NCI-H2227 (cell line): ENCODE data around the gene B3GNT7.
"Not testable (repeated sequence)": the region's sequence is repeated elsewhere in the genome, so short reads cannot be mapped to it uniquely, and the experiment has no call there.

Experiments
- DNase-seq: peaks from one replicate; lab custom pipeline; 2025; ENCODE audit not compliant: unreplicated experiment; lab: John Stamatoyannopoulos, UW

B3GNT7 gene

GRCh38 chr2:231423176-231423575, 27.7 kb downstream of the B3GNT7 start:
- DNase-seq = no peak

DNA sequence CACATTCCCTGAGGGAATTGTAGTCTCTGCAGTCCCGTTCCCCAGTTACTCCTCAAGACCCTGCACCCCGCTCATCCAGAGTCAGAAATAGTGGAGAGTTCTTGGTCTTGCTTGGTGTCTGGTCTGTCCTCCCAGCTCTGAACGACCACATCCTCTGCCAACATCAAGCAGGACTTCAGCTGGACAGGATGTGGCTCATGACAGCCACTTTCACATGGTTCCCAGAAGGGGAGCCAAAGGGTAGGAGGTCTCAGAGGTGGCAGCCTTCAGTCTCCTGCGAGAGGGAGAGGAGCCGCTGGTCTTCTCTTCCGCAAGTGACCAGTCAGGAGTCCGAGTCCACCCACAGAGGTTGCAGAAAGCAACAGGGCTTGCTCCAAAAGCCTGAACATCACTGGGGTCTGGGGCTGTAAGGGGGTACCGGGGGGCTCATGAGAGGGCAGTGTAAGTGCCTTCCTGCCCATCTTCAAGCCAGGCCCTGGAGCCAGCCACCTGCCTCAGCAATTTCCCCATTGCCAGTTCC, 29.8 kb downstream of the B3GNT7 start:
- no peak for DNase-seq

- DNase-seq = no peak
Observed at GRCh38 chr2:231425811-231426703, 30.5 kb downstream of the B3GNT7 start.

DNA sequence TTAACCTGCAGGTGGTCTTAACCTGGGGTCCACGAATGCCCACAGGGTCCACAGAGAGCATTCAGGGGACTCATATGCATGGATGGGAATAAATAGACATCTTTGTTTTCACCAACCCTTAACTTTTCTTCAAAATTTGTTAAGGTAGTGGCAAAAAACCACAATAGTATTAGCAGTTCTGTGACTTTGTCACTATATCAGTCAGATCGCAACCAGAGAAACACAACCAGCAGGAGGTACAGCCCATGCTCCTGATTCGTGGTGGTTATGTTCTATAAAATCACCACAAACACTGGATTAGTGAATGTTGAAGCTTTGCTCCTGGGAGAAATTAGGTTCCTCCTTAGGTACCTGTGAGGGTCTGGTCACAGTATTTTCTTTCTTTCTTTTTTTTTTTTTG, 31.6 kb downstream of the B3GNT7 start:
- DNase-seq = no peak

GRCh38 chr2:231429152-231429551, 33.6 kb downstream of the B3GNT7 start:
- no peak for DNase-seq

DNA sequence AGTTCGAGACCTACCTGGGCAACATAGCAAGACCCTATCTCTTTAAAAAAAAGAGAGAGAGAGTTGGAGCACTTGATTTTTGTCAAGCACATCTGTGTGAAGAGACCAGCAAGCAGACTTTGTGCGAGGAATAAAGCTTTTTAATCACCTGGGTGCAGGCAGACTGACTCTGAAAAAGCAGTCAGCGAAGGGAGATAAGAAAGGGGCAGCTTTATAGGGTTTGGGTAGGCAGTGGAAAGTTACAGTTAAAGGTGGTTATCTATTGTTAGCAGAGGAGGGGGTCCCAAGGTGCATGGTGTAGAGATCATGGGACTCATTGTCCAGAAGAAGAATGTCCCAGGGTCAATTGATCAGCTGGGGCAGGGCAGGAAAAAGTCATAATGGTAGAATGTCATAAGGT, 34.4 kb downstream of the B3GNT7 start:
- no peak for DNase-seq

- not testable (repeated sequence) for DNase-seq
Observed at GRCh38 chr2:231430437-231430836, 34.9 kb downstream of the B3GNT7 start.

GRCh38 chr2:231431606-231432005, 36.1 kb downstream of the B3GNT7 start:
- no peak for DNase-seq

DNA sequence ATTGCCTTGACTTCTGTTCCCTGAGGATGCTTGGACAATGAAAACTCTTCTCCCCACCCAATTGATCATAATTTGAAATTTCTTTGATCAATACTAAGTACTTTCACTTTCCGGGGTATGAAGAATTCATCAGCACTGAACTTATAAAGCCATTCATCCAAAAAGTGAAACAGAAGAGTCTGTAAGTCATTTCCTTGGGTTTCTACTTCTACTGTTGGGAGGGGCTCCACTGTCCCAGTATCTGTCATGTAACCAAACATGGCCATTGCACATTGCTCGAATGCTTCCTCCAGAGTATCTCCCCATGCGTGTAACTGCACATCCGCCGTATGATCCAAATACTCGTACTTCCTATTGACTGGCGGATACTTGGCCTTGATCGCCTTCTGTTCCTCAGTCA, 38.5 kb downstream of the B3GNT7 start:
- DNase-seq = no peak

GRCh38 chr2:231436957-231437356, 41.4 kb downstream of the B3GNT7 start:
- DNase-seq = no peak

DNA sequence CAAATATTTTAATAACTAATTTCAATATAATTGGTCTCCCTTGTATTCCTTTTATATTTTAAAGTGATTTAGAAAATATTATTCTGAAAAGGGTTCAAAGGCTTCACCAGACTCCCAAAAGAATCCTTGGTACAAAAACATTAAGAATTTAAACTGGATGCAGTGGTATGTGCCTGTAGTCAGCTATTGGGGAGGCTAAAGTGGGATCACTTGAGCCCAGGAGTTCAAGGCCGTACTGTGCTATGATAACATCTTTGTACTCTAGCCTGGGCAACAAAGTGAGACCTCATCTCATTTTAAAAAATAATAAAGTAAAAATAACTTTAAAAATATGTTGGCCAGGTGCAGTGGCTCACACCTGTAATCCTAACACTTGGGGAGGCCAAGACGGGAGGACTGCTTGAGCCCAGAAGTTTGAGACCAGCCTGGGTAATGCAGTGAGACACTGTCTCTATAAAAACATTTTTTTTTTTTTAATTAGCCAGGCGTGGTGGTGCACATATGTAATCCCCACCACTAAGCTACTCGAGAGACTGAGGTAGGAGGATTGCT, 54.1 kb downstream of the B3GNT7 start:
- DNase-seq = no peak

DNA sequence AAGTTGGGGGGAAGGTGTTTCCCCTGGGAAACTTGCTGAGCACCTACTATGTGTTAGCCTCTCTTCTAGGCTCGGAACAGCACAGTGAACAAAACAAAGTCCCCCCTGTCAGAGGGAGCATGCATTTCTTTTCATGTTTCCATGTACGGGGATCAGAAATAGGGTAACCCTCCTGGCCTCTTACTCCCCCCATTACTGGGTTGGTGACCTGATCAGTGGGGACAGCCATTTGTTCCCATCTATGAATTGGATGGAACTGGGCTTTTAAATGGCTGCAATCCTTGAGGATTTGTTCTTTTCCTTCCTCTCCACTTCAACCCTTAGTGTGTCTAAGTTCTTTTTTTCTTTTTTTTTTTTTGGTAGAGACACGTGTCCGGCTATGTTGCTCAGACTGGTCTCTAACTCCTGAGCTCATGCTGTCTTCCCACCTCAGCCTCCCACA, 55.1 kb downstream of the B3GNT7 start:
- DNase-seq = no peak
